HCT116 (cell line): Measurements from ENCODE around the gene MATCAP1. TPM values are rescaled to one million over a fixed set of nuclear protein-coding genes. Genes with fewer than 3 reads are reported as not detected.

Experiments
- ATAC-seq: fragments of 200-7000 bp; cut with Tn5 transposase; 2 replicates; pipeline ENCODE4 v1.9.1; 2020; ENCODE audit warnings: mild to moderate bottlenecking, moderate library complexity
- BruUV-seq: library from RNA; stranded (reverse); fragments of 400-500 nt; replicated peaks from 2 replicates; lab custom pipeline; 2021; lab: Mats Ljungman, UMichigan
- CTCF ChIA-PET: fragments of 300-600 bp; sonication (Branson Sonifier 250); formaldehyde crosslinking; loops from one replicate; lab custom pipeline; 2021; ENCODE audit warnings: antibody characterized with exemption; lab: Charles Lee
- POLR2A ChIA-PET: fragments of 300-600, 350-600 bp; sonication (Branson Sonifier 250); formaldehyde crosslinking; loops from one replicate; lab custom pipeline; 2021; ENCODE audit warnings: antibody characterized with exemption; lab: Charles Lee
- RAD21 ChIA-PET, 2 experiments: fragments of 300-600 bp; sonication (Branson Sonifier 250); formaldehyde crosslinking; loops; one replicate each; lab custom pipeline; 2023; ENCODE audit warnings: low total read pairs in 2 of 2; ENCODE audit not compliant: uncharacterized antibody in 2 of 2, unreplicated experiment in 2 of 2, low non-redundant PET in 1 of 2; lab: Charles Lee
- DNase-seq: peaks from one replicate; pipeline ENCODE4 v3.0.0-alpha.2; 2010; ENCODE audit warnings: low read depth, low spot score
- H2AFZ ChIP-seq: fragments of 200-600 bp; shearing (Covaris generic), sonication (generic); 2 replicates; pipeline ENCODE4 v1.6.1; 2017; ENCODE audit warnings: low read depth, mixed run types, mixed read lengths, antibody characterized with exemption, low read length; ENCODE audit not compliant: poor library complexity, severe bottlenecking
- H3K27ac ChIP-seq: 2 replicates; pipeline ENCODE4 v1.5.1; 2012; ENCODE audit warnings: low read depth, low read length
- H3K27me3 ChIP-seq: fragments of 200-600 bp; sonication (generic); 2 replicates; pipeline ENCODE4 v1.6.1; 2016; ENCODE audit warnings: mixed run types, low read length, mixed read lengths; ENCODE audit not compliant: insufficient read depth
- H3K36me3 ChIP-seq, 2 experiments: fragments of 200-500 bp in 1 of 2; fragments of 200-600 bp in 1 of 2; sonication (Bioruptor generic) in 1 of 2; sonication (generic) in 1 of 2; 2 replicates each; pipeline versions ENCODE4 v1.5.1 to v1.6.1; 2014 to 2016; ENCODE audit warnings: low read length in 2 of 2, inconsistent platforms in 1 of 2, mixed read lengths in 1 of 2, mixed run types in 1 of 2; ENCODE audit not compliant: insufficient read depth in 2 of 2, control insufficient read depth in 1 of 2
- H3K4me1 ChIP-seq, 2 experiments: fragments of 200-600 bp in 1 of 2; sonication (generic) in 1 of 2; 2 replicates each; pipeline versions ENCODE4 v1.5.1 to v1.6.1; 2012 to 2017; ENCODE audit warnings: low read length in 2 of 2, inconsistent platforms in 1 of 2, mild to moderate bottlenecking in 1 of 2, mixed read lengths in 1 of 2, mixed run types in 1 of 2, moderate library complexity in 1 of 2; ENCODE audit not compliant: insufficient read depth in 2 of 2, control insufficient read depth in 1 of 2
- H3K4me2 ChIP-seq: fragments of 200-600 bp; sonication (generic); 2 replicates; pipeline ENCODE4 v1.6.1; 2017; ENCODE audit warnings: mixed run types, low read length, mixed read lengths
- H3K4me3 ChIP-seq, 2 experiments: fragments of 200-600 bp in 1 of 2; sonication (generic) in 1 of 2; replicated peaks in 1 of 2; 2 replicates each; pipeline ENCODE4 v1.5.1; 2011 to 2016; ENCODE audit warnings: low read length in 2 of 2, control low read depth in 1 of 2, low read depth in 1 of 2, mild to moderate bottlenecking in 1 of 2, mixed read lengths in 1 of 2, mixed run types in 1 of 2
- H3K79me2 ChIP-seq: fragments of 200-600 bp; sonication (generic); 2 replicates; pipeline ENCODE4 v1.6.1; 2017; ENCODE audit warnings: mild to moderate bottlenecking, mixed run types, low read length, moderate library complexity, mixed read lengths; ENCODE audit not compliant: insufficient read depth
- H3K9ac ChIP-seq: fragments of 200-600 bp; sonication (generic); 2 replicates; pipeline ENCODE4 v1.6.1; 2016; ENCODE audit warnings: low read length, mixed read lengths
- H3K9me2 ChIP-seq: fragments of 200-600 bp; sonication (generic), shearing (Covaris generic); 2 replicates; pipeline ENCODE4 v1.6.1; 2017; ENCODE audit warnings: mixed run types, mild to moderate bottlenecking, moderate library complexity; ENCODE audit not compliant: insufficient read depth
- H3K9me3 ChIP-seq, 2 experiments: fragments of 200-500 bp in 1 of 2; fragments of 200-600 bp in 1 of 2; sonication (Bioruptor generic) in 1 of 2; sonication (generic) in 1 of 2; 2 replicates each; pipeline ENCODE4 v1.6.1; 2014 to 2017; ENCODE audit warnings: low read length in 2 of 2, mixed read lengths in 2 of 2, inconsistent platforms in 1 of 2, low read depth in 1 of 2, mild to moderate bottlenecking in 1 of 2, mixed run types in 1 of 2, moderate library complexity in 1 of 2; ENCODE audit not compliant: control insufficient read depth in 1 of 2, insufficient read depth in 1 of 2
- H4K20me1 ChIP-seq: fragments of 200-600 bp; sonication (generic), shearing (Covaris generic); 2 replicates; pipeline ENCODE4 v1.6.1; 2017; ENCODE audit warnings: mixed run types, mild to moderate bottlenecking, moderate library complexity; ENCODE audit not compliant: insufficient read depth
- ATF3 ChIP-seq: IDR thresholded peaks from 2 replicates; pipeline ENCODE4 v1.6.1; 2012
- CBX3 ChIP-seq: IDR thresholded peaks from 2 replicates; pipeline ENCODE4 v1.6.1; 2012; ENCODE audit warnings: low read depth
- CEBPB ChIP-seq: IDR thresholded peaks from 2 replicates; pipeline ENCODE4 v1.6.1; 2012; ENCODE audit warnings: low read depth
- ELF1 ChIP-seq: IDR thresholded peaks from 2 replicates; pipeline ENCODE4 v1.6.1; 2012; ENCODE audit warnings: low read depth, borderline replicate concordance
- EZH2 ChIP-seq: fragments of 200-600 bp; sonication (generic); IDR thresholded peaks from 2 replicates; pipeline ENCODE4 v1.6.1; 2017; ENCODE audit warnings: antibody characterized with exemption, mixed run types
- EZH2phosphoT487 ChIP-seq: fragments of 200-600 bp; IDR thresholded peaks from 2 replicates; pipeline ENCODE4 v1.6.1; 2018; ENCODE audit warnings: antibody characterized with exemption, borderline replicate concordance
- POLR2A ChIP-seq: IDR thresholded peaks from 2 replicates; pipeline ENCODE4 v1.7.0; 2011; ENCODE audit warnings: borderline replicate concordance; ENCODE audit not compliant: insufficient read depth, insufficient read length; ENCODE audit errors: extremely low read depth
- SIN3A ChIP-seq: IDR thresholded peaks from 2 replicates; pipeline ENCODE4 v1.6.1; 2012; ENCODE audit warnings: low read depth
- SP1 ChIP-seq: IDR thresholded peaks from 2 replicates; pipeline ENCODE4 v1.6.1; 2012; ENCODE audit warnings: low read depth
- YY1 ChIP-seq: IDR thresholded peaks from 2 replicates; pipeline ENCODE4 v1.6.1; 2011; ENCODE audit warnings: low read length, low read depth, moderate library complexity, mild to moderate bottlenecking; ENCODE audit not compliant: insufficient replicate concordance; ENCODE audit errors: extremely low read depth
- intact Hi-C: fragments of 100-400 bp; cut with micrococcal nuclease; formaldehyde crosslinking; loops from 2 replicates; pipeline ENCODE4 v1.10.0; 2022
- total RNA-seq: library from RNA; stranded (reverse); gene quantifications from one replicate; pipeline ENCODE4 v1.2.1, GENCODE V29; 2021; ENCODE audit not compliant: unreplicated experiment

The MATCAP1 gene
- total RNA-seq, 1 experiment from 2014 or later: 38.7 TPM

DNA sequence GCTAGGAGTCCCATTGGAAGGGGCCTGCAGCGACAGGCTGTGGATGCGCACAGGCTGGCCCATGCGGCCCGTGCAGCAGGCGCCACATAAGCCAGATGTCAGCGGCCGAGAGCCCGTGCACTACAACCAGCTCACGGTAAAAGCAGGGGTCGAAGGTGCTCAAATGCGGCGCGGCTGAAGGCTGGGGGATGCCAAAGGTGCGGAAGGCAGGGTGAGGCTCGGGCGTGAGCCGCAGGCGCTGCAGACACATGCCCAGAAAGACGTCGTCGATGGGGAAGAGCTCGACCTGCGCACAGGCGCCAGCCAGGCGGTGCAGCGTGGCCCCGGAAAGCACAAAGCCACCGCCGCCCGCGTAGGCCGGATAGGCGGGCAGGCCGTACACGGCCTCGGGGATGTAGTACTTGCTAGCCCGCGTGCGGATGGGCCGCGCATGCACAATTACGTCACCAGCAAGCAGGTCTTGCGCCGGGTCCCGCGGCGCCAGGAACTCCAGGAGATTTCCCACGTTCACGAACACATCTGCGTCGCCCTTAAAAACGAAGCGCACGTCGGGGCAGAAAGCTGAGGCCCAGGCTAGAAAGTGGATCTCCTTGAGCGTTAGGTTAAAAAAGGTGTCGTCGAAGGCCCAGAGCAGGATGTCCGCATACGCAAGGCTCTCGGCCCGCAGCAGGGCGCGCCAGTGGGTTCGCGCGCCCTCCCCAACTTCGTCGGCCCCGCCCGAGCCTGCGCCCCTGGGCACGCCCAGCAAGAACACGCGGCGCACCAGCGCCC is 34.3 kb downstream of the MATCAP1 start:
- ChIA-PET RAD21 (interaction anchor here in 1 of 2 experiments (1.1 kb wide), 1 partner anchor 131 kb away, joined by 4 read pairs; no protein-coding TSS in a partner anchor), CTCF (interaction anchor here (0.5 kb wide), 1 partner anchor 29 kb away, joined by 4 read pairs; no protein-coding TSS in a partner anchor), POLR2A (no interaction called here)
- Histone ChIP-seq H4K20me1 (no peaks in the 10 kb centered on the region), H3K9ac (no peak overlapping the region), H3K9me3 (no peaks in the 10 kb centered on the region), H3K4me3 (no peak overlapping the region), H2AFZ (no peak overlapping the region), H3K4me2 (no peak overlapping the region), H3K9me2 (no peaks in the 10 kb centered on the region), H3K4me1 (peaks cover 3 to 18% of the 10 kb centered on the region in 2 experiments; a peak in 3 of 4 replicates), H3K27me3 (no peaks in the 10 kb centered on the region), H3K36me3 (peaks cover 16 to 26% of the 10 kb centered on the region in 2 experiments; a peak in 3 of 4 replicates), H3K27ac (peak overlapping the region; percentile 66; the same call in 1 of the 2 replicates), H3K79me2 (no peaks in the 10 kb centered on the region)
- no peak for ATAC-seq
- no peak for DNase-seq
- no TSS peak for BruUV-seq
- intact Hi-C loops: no loop called here
- TF ChIP-seq EZH2: no peak
- TF ChIP-seq SIN3A: no peak
- no peak for TF ChIP-seq SP1
- TF ChIP-seq POLR2A: no peak
- TF ChIP-seq ELF1: no peak
- TF ChIP-seq ATF3: no peak
- TF ChIP-seq CEBPB: no peak

GRCh38 chr16:67148656-67149275 is 35.0 kb downstream of the MATCAP1 start:
- Histone ChIP-seq H3K9me3 (no peaks in the 10 kb centered on the region), H3K27ac (no peak overlapping the region), H3K4me1 (peaks cover 3 to 18% of the 10 kb centered on the region in 2 experiments; a peak in 3 of 4 replicates), H2AFZ (no peak overlapping the region), H3K9ac (no peak overlapping the region), H3K79me2 (no peaks in the 10 kb centered on the region), H3K27me3 (no peaks in the 10 kb centered on the region), H3K36me3 (peaks cover 16 to 26% of the 10 kb centered on the region in 2 experiments; a peak in 3 of 4 replicates), H4K20me1 (no peaks in the 10 kb centered on the region), H3K9me2 (no peaks in the 10 kb centered on the region), H3K4me3 (no peak overlapping the region), H3K4me2 (no peak overlapping the region)
- POLR2A ChIA-PET: no interaction called here
- RAD21 ChIA-PET: interaction anchor here in 1 of 2 experiments (1.1 kb wide), 1 partner anchor 131 kb away, joined by 4 read pairs; no protein-coding TSS in a partner anchor
- DNase-seq (no peak), ATAC-seq (no peak)
- intact Hi-C loops: no loop called here
- CTCF ChIA-PET: interaction anchor here (0.6 kb wide), 1 partner anchor 154 kb away, joined by 5 read pairs; no protein-coding TSS in a partner anchor
- no TSS peak for BruUV-seq
- TF ChIP-seq EZH2phosphoT487 (no peak), YY1 (no peak), EZH2 (no peak), CBX3 (no peak), ELF1 (no peak), SIN3A (no peak)
- TF ChIP-seq, all 23 proteins: peak for 0
